ENCODE measurements around the gene BCAS3.

DNA sequence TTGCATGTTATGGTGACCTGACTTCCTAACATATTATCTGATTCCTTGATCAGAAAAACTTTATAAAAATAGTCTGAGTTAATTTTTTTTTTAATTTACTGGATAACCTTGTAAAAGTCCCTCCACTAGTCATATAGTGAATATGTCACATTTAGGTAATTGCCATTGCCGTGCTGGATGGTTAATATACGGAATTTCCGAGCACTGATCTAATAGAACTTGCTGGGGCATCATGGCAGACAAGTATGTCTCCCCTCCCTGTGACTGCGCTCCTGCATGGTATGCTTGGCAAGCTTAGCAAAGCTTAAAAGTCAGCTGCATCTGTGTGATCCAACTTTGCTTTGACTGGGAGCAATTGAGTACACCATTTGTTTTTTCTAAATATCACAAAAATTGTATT, 482.6 kb downstream of the BCAS3 start:
- TF ChIP-seq EZH2 (IDR thresholded peaks at IDR 0.05; ENCODE audit: insufficient read depth, poor library complexity, severe bottlenecking) (no peak), EZH2phosphoT487 (IDR thresholded peaks at IDR 0.05; ENCODE audit: insufficient read depth, low read depth) (no peak)
